ENCODE measurements around the gene RIT2.

DNA sequence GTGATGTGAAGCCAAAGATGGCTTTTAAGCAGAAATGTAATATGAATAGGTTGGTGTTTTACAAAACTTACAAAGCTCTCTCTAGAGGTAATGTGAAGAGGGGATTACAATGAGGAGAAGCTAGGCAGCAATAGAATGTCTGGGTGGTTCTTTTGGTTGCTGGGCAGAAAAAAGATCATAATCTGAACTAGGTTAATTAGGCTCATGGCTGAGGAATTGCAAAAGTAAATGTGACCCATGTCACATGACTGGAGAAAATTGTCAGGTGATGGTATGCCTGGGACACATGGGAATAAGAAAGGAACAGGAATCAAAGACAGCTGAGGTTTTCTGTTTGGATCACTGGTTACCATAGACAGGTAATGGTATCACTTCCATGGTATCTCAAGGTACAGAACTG is 7.5 kb upstream of the RIT2 start:
- TF ChIP-seq PPARA (CRISPR knock-in tag; IDR thresholded peaks at IDR 0.05; ENCODE audit: borderline replicate concordance), result no peak
- TF ChIP-seq CREB5 (CRISPR knock-in tag; IDR thresholded peaks at IDR 0.05; ENCODE audit: low read depth), result no peak
- TF ChIP-seq, protein P1, sequence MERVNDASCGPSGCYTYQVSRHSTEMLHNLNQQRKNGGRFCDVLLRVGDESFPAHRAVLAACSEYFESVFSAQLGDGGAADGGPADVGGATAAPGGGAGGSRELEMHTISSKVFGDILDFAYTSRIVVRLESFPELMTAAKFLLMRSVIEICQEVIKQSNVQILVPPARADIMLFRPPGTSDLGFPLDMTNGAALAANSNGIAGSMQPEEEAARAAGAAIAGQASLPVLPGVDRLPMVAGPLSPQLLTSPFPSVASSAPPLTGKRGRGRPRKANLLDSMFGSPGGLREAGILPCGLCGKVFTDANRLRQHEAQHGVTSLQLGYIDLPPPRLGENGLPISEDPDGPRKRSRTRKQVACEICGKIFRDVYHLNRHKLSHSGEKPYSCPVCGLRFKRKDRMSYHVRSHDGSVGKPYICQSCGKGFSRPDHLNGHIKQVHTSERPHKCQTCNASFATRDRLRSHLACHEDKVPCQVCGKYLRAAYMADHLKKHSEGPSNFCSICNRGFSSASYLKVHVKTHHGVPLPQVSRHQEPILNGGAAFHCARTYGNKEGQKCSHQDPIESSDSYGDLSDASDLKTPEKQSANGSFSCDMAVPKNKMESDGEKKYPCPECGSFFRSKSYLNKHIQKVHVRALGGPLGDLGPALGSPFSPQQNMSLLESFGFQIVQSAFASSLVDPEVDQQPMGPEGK (CRISPR knock-in tag; IDR thresholded peaks at IDR 0.05; ENCODE audit: borderline replicate concordance), result no peak
- no peak for TF ChIP-seq ISL1 (CRISPR knock-in tag; IDR thresholded peaks at IDR 0.05)
- no peak for TF ChIP-seq ARNTL (CRISPR knock-in tag; IDR thresholded peaks at IDR 0.05; ENCODE audit: borderline replicate concordance, low read depth)
- no peak for TF ChIP-seq ZFP30 (CRISPR knock-in tag; IDR thresholded peaks at IDR 0.05)

Data from SK-N-SH treated with all-trans-retinoic acid at 6 μM for 48 hours (cell line).